Stimulated activated CD4-positive, alpha-beta T cell treated with anti-CD3 and anti-CD28 coated beads, Interleukin-12 subunit alpha, Interleukin-12 subunit beta, amount 100 ng/mL, for 48 hours (primary cell): ENCODE measurements around the gene IARS2.
"Not testable (repeated sequence)": the region's sequence is repeated elsewhere in the genome, so short reads cannot be mapped to it uniquely, and the experiment has no call there.

Experiments used
- DNase-seq, 3 donors: peaks; one replicate each; pipeline ENCODE4 v3.0.0-alpha.2; 2020; ENCODE audit warnings: low read depth in 2 of 3, low spot score in 1 of 3

Gene IARS2

GRCh38 chr1:220112600-220112999 is 18.7 kb downstream of the IARS2 start:
- not testable (repeated sequence) for DNase-seq

- peak in 1 of 3 donors; percentile 20 for DNase-seq
These were observed 19.3 kb downstream of the IARS2 start for GRCh38 chr1:220113136-220113695.

- no peak for DNase-seq
These were observed 25.1 kb downstream of the IARS2 start for GRCh38 chr1:220119043-220119512.

GRCh38 chr1:220121791-220122530 is 28.0 kb downstream of the IARS2 start:
- DNase-seq = no peak

GRCh38 chr1:220123066-220123465 is 29.1 kb downstream of the IARS2 start:
- no peak for DNase-seq

- DNase-seq = no peak
These were observed 30.0 kb downstream of the IARS2 start for GRCh38 chr1:220123889-220124288.

- no peak for DNase-seq
These were observed 30.6 kb downstream of the IARS2 start for GRCh38 chr1:220124542-220124941.

- no peak for DNase-seq
These were observed 33.1 kb downstream of the IARS2 start for GRCh38 chr1:220127076-220127475.

GRCh38 chr1:220129479-220130210 is 35.7 kb downstream of the IARS2 start:
- DNase-seq = no peak

GRCh38 chr1:220135755-220136154 is 41.8 kb downstream of the IARS2 start:
- no peak for DNase-seq

- DNase-seq = no peak
These were observed 43.3 kb downstream of the IARS2 start for GRCh38 chr1:220137019-220137786.

- DNase-seq = no peak
These were observed 46.0 kb downstream of the IARS2 start for GRCh38 chr1:220139966-220140365.

GRCh38 chr1:220144051-220144450 is 50.1 kb downstream of the IARS2 start:
- no peak for DNase-seq

GRCh38 chr1:220149742-220150141 is 55.8 kb downstream of the IARS2 start:
- no peak for DNase-seq

- DNase-seq = no peak
These were observed 57.5 kb downstream of the IARS2 start for GRCh38 chr1:220151454-220151853.

GRCh38 chr1:220153147-220153546 is 59.2 kb downstream of the IARS2 start:
- no peak for DNase-seq

- no peak for DNase-seq
These were observed 62.8 kb downstream of the IARS2 start for GRCh38 chr1:220156620-220157146.

- DNase-seq = no peak
These were observed 63.8 kb downstream of the IARS2 start for GRCh38 chr1:220157738-220158137.

GRCh38 chr1:220158530-220158929 is 64.6 kb downstream of the IARS2 start:
- not testable (repeated sequence) for DNase-seq

GRCh38 chr1:220159041-220159440 is 65.1 kb downstream of the IARS2 start:
- DNase-seq = no peak

- no peak for DNase-seq
These were observed 66.1 kb downstream of the IARS2 start for GRCh38 chr1:220160027-220160426.
